OCI-LY7 (cell line): ENCODE data around the gene ANXA7.

Source experiments
- EZH2phosphoT487 ChIP-seq: fragments of 200-600 bp; sonication (generic); IDR thresholded peaks from 2 replicates; pipeline ENCODE4 v1.6.1; 2018; ENCODE audit warnings: low read depth, borderline replicate concordance, mild to moderate bottlenecking, mixed run types, antibody characterized with exemption, low read length, moderate library complexity, mixed read lengths
- TF ChIP-seq, protein P1 (sequence below): fragments of 200-600 bp; sonication (generic); conservative IDR thresholded peaks from 2 replicates; pipeline ENCODE4 v1.5.1; 2014; ENCODE audit warnings: mild to moderate bottlenecking, antibody characterized with exemption, low read length, moderate library complexity, mixed read lengths

DNA sequence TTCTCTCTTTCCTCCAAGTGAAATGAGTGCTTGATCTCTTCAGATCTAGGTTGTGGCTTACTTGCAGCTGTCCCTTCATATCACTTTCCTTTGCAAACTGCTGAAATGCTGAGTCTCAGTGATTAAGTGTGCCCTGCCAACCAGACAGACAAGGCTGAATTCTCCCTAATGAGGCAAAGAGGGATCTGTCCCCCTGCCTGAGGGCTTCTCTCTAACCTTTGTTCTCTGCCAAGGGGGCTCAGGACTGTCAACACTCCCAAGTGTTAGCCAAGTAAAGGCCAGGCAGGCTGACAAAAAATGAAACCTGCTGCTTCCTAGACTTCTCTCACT, 19.6 kb upstream of the ANXA7 start, which contains the start of gene MSS51:
- TF ChIP-seq, protein P1, sequence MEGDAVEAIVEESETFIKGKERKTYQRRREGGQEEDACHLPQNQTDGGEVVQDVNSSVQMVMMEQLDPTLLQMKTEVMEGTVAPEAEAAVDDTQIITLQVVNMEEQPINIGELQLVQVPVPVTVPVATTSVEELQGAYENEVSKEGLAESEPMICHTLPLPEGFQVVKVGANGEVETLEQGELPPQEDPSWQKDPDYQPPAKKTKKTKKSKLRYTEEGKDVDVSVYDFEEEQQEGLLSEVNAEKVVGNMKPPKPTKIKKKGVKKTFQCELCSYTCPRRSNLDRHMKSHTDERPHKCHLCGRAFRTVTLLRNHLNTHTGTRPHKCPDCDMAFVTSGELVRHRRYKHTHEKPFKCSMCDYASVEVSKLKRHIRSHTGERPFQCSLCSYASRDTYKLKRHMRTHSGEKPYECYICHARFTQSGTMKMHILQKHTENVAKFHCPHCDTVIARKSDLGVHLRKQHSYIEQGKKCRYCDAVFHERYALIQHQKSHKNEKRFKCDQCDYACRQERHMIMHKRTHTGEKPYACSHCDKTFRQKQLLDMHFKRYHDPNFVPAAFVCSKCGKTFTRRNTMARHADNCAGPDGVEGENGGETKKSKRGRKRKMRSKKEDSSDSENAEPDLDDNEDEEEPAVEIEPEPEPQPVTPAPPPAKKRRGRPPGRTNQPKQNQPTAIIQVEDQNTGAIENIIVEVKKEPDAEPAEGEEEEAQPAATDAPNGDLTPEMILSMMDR = no peak
- no peak for TF ChIP-seq EZH2phosphoT487
